ENCODE measurements around the gene GLO1. TPM values are rescaled to one million over a fixed set of nuclear protein-coding genes. Genes with fewer than 3 reads are reported as not detected.

GLO1 gene
- total and polyA plus RNA-seq, 8 donors = 4.3 to 132 (median 49.7) TPM

- H3K4me1 ChIP-seq = peaks cover 0 to 33% (median 17%) of the 10 kb centered on the region in 4 donors
- H3K9me3 ChIP-seq = no peaks in the 10 kb centered on the region
- DNase-seq = no peak
- H3K27me3 ChIP-seq = no peaks in the 10 kb centered on the region
- H3K4me3 ChIP-seq = no peak overlapping the region
- 94 to 99% (median 95%) methylated on average over 1 of the region's 1 CpG for WGBS, 5 donors
- TF ChIP-seq EP300 (IDR thresholded peaks at IDR 0.05) (no peak), POLR2A (IDR thresholded peaks at IDR 0.05) (no peak), CTCF (IDR thresholded peaks at IDR 0.05) (no peak), POLR2AphosphoS5 (IDR thresholded peaks at IDR 0.05) (no peak)
- H3K36me3 ChIP-seq = peaks cover 0 to 56% (median 46%) of the 10 kb centered on the region in 4 donors
- intact Hi-C loops (cut with DNase I; ENCODE audit: low total_unique reads) = no loop called here
- no peak overlapping the region for H3K27ac ChIP-seq
These were observed 18.7 kb downstream of the GLO1 start for GRCh38 chr6:38684237-38684636.

DNA sequence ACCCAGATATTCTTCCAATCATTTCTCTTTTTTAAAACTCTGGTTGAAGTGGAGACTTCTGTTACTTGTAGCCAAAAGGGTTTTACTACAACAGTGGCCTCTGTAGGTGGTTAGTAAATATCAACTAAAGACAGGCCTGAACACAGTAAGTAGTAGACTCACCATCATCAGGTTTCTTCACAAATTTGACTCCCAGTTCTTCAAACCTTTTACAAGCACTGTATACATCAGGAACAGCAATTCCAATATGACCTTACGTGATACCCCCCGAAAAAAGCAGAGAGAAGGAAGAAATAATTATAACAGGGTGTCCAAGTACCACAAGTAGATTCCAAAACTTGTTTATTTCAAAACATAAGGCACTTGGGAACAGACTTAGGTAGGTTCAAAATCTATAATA, 21.1 kb downstream of the GLO1 start:
- DNase-seq = no peak
- Histone ChIP-seq H3K27me3 (no peaks in the 10 kb centered on the region), H3K27ac (no peak overlapping the region), H3K4me3 (no peak overlapping the region), H3K9me3 (no peaks in the 10 kb centered on the region), H3K4me1 (peaks cover 0 to 13% (median 4%) of the 10 kb centered on the region in 4 donors), H3K36me3 (peaks cover 0 to 77% (median 70%) of the 10 kb centered on the region in 4 donors)
- no peak for TF ChIP-seq POLR2AphosphoS5 (IDR thresholded peaks at IDR 0.05)
- 95 to 99% (median 98%) methylated on average over 2 of the region's 2 CpGs for WGBS, 5 donors
- intact Hi-C loops (cut with DNase I; ENCODE audit: low total_unique reads) = no loop called here

- Histone ChIP-seq H3K9me3 (no peaks in the 10 kb centered on the region), H3K36me3 (peaks cover 7 to 92% (median 89%) of the 10 kb centered on the region in 4 donors), H3K4me1 (no peaks in the 10 kb centered on the region), H3K27ac (no peak overlapping the region), H3K4me3 (no peak overlapping the region), H3K27me3 (no peaks in the 10 kb centered on the region)
- 95 to 100% (median 96%) methylated on average over 1 of the region's 1 CpG for WGBS, 5 donors
- no peak for DNase-seq
- TF ChIP-seq EP300 (IDR thresholded peaks at IDR 0.05) (no peak), POLR2A (IDR thresholded peaks at IDR 0.05) (no peak), CTCF (IDR thresholded peaks at IDR 0.05) (no peak), POLR2AphosphoS5 (IDR thresholded peaks at IDR 0.05) (no peak)
- intact Hi-C loops (cut with DNase I; ENCODE audit: low total_unique reads) = no loop called here
These were observed 23.3 kb downstream of the GLO1 start for GRCh38 chr6:38679668-38680067.

GRCh38 chr6:38678178-38678760, 24.7 kb downstream of the GLO1 start:
- H3K9me3 ChIP-seq = no peaks in the 10 kb centered on the region
- H3K27me3 ChIP-seq = no peaks in the 10 kb centered on the region
- no peak for TF ChIP-seq CTCF (IDR thresholded peaks at IDR 0.05)
- TF ChIP-seq POLR2AphosphoS5 (IDR thresholded peaks at IDR 0.05) = no peak
- peaks cover 7 to 86% (median 80%) of the 10 kb centered on the region in 4 donors for H3K36me3 ChIP-seq
- no peak overlapping the region for H3K4me3 ChIP-seq
- intact Hi-C loops (cut with DNase I; ENCODE audit: low total_unique reads) = no loop called here
- H3K27ac ChIP-seq = peak overlapping the region in 1 of 5 donors; percentile 39
- peaks cover 0 to 8% (median 4%) of the 10 kb centered on the region in 4 donors for H3K4me1 ChIP-seq
- no peak for DNase-seq
- 88 to 93% (median 91%) methylated on average over 7 of the region's 7 CpGs for WGBS, 5 donors

DNA sequence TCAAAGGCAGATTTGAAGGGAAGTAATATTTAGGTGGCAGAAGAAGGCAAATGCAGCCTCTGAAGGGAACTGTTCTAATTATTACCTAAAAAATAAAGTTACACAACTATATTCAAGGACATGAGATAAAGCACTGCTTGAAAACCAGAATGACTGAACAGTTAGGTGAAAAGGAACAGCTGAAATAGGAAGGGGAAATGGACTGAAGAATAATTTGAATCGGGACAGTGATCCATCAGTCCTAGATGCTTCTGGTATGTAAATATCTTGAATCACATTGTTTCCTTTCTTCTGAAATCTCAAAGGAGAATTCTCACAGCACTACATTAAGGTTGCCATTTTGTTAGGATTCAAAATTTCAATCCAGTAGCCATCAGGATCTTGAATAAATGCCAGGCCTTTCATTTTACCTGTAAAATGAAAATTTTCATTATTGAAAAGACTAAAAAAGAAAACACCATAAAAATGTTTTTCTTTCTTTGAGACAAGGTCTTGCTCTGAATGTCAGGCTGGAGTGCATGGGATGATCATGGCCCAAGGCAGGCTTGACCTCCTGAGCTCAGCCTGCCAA, 25.9 kb downstream of the GLO1 start:
- no peaks in the 10 kb centered on the region for H3K9me3 ChIP-seq
- H3K27ac ChIP-seq = peak overlapping the region in 1 of 5 donors; percentile 39
- peaks cover 7 to 74% (median 69%) of the 10 kb centered on the region in 4 donors for H3K36me3 ChIP-seq
- no peak for TF ChIP-seq CTCF (IDR thresholded peaks at IDR 0.05)
- TF ChIP-seq POLR2AphosphoS5 (IDR thresholded peaks at IDR 0.05) = no peak
- no peak for TF ChIP-seq POLR2A (IDR thresholded peaks at IDR 0.05)
- intact Hi-C loops (cut with DNase I; ENCODE audit: low total_unique reads) = no loop called here
- peaks cover 0 to 11% (median 4%) of the 10 kb centered on the region in 4 donors for H3K4me1 ChIP-seq
- WGBS, 5 donors = 71 to 85% (median 77%) methylated on average over 1 of the region's 1 CpG
- no peak overlapping the region for H3K4me3 ChIP-seq
- DNase-seq = no peak
- no peaks in the 10 kb centered on the region for H3K27me3 ChIP-seq

All from stomach (tissue), 9 donors.